GM12878 (cell line): ENCODE measurements around the gene KCNJ16. TPM values are rescaled to one million over a fixed set of nuclear protein-coding genes. Genes with fewer than 3 reads are reported as not detected.

Source experiments
- ATAC-seq: fragments of 200-7000 bp; cut with Tn5 transposase; 3 replicates; pipeline ENCODE4 v1.9.1; 2020; ENCODE audit warnings: mild to moderate bottlenecking, moderate library complexity
- BruUV-seq: library from RNA; stranded (reverse); fragments of 400-500 nt; replicated peaks from 2 replicates; lab custom pipeline; 2021; lab: Mats Ljungman, UMichigan
- CTCF ChIA-PET: fragments of 300-600 bp; sonication (Branson Sonifier 250); formaldehyde crosslinking; extraction: SDS; loops from one replicate; lab custom pipeline; 2021; ENCODE audit warnings: inconsistent platforms; lab: Yijun Ruan, JAX
- POLR2A ChIA-PET: fragments of 350-600 bp; formaldehyde crosslinking; extraction: SDS; loops from one replicate; lab custom pipeline; 2021; ENCODE audit warnings: inconsistent platforms; lab: Charles Lee
- RAD21 ChIA-PET: fragments of 300-600 bp; sonication (Branson Sonifier 250); formaldehyde crosslinking; loops from one replicate; lab custom pipeline; 2023; ENCODE audit warnings: antibody characterized with exemption; ENCODE audit not compliant: unreplicated experiment; lab: Charles Lee
- SMC1A ChIA-PET: fragments of 300-600 bp; sonication (Branson Sonifier 250); formaldehyde crosslinking; loops from one replicate; lab custom pipeline; 2023; ENCODE audit not compliant: unreplicated experiment, uncharacterized antibody; lab: Charles Lee
- DNase-seq: peaks from one replicate; pipeline ENCODE4 v3.0.0-alpha.2; 2011; ENCODE audit warnings: low read depth, low spot score
- FAIRE-seq: peaks from 3 replicates; lab custom pipeline; 2011; peaks lifted over from hg19 to GRCh38; lab: Jason Lieb, UNC
- H2AFZ ChIP-seq: 2 replicates; pipeline ENCODE4 v1.6.0; 2011; ENCODE audit warnings: low read depth, low read length, control low read depth; ENCODE audit not compliant: control insufficient read depth
- H3K27ac ChIP-seq: 2 replicates; pipeline ENCODE4 v1.5.1; 2011; ENCODE audit warnings: control low read depth; ENCODE audit not compliant: control insufficient read depth, insufficient read depth
- H3K27me3 ChIP-seq, 2 experiments: replicated peaks in 1 of 2; 2 replicates each; pipeline versions ENCODE4 v1.6.0 to v1.6.1; 2011; ENCODE audit warnings: low read length in 1 of 2; ENCODE audit not compliant: control insufficient read depth in 2 of 2, insufficient read depth in 2 of 2
- H3K36me3 ChIP-seq, 2 experiments: 2 replicates each; pipeline ENCODE4 v1.5.1; 2011; ENCODE audit warnings: low read length in 1 of 2; ENCODE audit not compliant: control insufficient read depth in 2 of 2, insufficient read depth in 2 of 2
- H3K4me1 ChIP-seq: 2 replicates; pipeline ENCODE4 v1.6.1; 2011; ENCODE audit warnings: mild to moderate bottlenecking, low read length, moderate library complexity, mixed read lengths; ENCODE audit not compliant: control insufficient read depth, insufficient read depth
- H3K4me2 ChIP-seq: 2 replicates; pipeline ENCODE4 v1.6.0; 2011; ENCODE audit warnings: control low read depth; ENCODE audit not compliant: control insufficient read depth, insufficient read depth
- H3K4me3 ChIP-seq: fragments of 200-600 bp; sonication (generic); 2 replicates; pipeline ENCODE4 v1.5.1; 2016
- H3K79me2 ChIP-seq: 2 replicates; pipeline ENCODE4 v1.6.0; 2011; ENCODE audit warnings: low read length; ENCODE audit not compliant: control insufficient read depth, insufficient read depth
- H3K9ac ChIP-seq: 2 replicates; pipeline ENCODE4 v1.8.0; 2011; ENCODE audit warnings: low read length, control low read depth, mixed read lengths; ENCODE audit not compliant: control insufficient read depth, insufficient read depth
- H3K9me3 ChIP-seq: replicated peaks from 3 replicates; pipeline ENCODE4 v1.5.1; 2011; ENCODE audit warnings: mild to moderate bottlenecking, low read length; ENCODE audit not compliant: control insufficient read depth, insufficient read depth
- H4K20me1 ChIP-seq: 2 replicates; pipeline ENCODE4 v1.6.0; 2011; ENCODE audit not compliant: control insufficient read depth, insufficient read depth
- ATF3 ChIP-seq: IDR thresholded peaks from 2 replicates; pipeline ENCODE4 v1.6.1; 2011; ENCODE audit warnings: low read depth, mild to moderate bottlenecking, low read length, moderate library complexity, borderline replicate concordance; ENCODE audit errors: extremely low read depth
- BCLAF1 ChIP-seq: fragments of 450-650 bp; IDR thresholded peaks from 2 replicates; pipeline ENCODE4 v1.6.1; 2017; ENCODE audit warnings: antibody characterized with exemption, mild to moderate bottlenecking, moderate library complexity
- BMI1 ChIP-seq: fragments of 450-650 bp; IDR thresholded peaks from 2 replicates; pipeline ENCODE4 v1.6.1; 2016; ENCODE audit warnings: mild to moderate bottlenecking, moderate library complexity, borderline replicate concordance
- E4F1 ChIP-seq: fragments of 450-650 bp; IDR thresholded peaks from 2 replicates; pipeline ENCODE4 v1.6.1; 2018; ENCODE audit warnings: borderline replicate concordance, mild to moderate bottlenecking; ENCODE audit not compliant: partially characterized antibody
- EP300 ChIP-seq, 2 experiments: fragments of 150-350 bp in 1 of 2; IDR thresholded peaks; 2 replicates each; pipeline ENCODE4 v1.6.1; 2011 to 2012; ENCODE audit warnings: low read depth in 2 of 2, low read length in 2 of 2, borderline replicate concordance in 1 of 2, improper control_type of control experiment in 1 of 2, inconsistent platforms in 1 of 2; ENCODE audit not compliant: control insufficient read depth in 1 of 2
- FOXM1 ChIP-seq: IDR thresholded peaks from 2 replicates; pipeline ENCODE4 v1.6.1; 2012; ENCODE audit warnings: low read depth, mild to moderate bottlenecking, inconsistent platforms, low read length, moderate library complexity
- IRF4 ChIP-seq: IDR thresholded peaks from 2 replicates; pipeline ENCODE4 v1.6.1; 2011; ENCODE audit warnings: low read depth, low read length
- LARP7 ChIP-seq: fragments of 450-650 bp; IDR thresholded peaks from 2 replicates; pipeline ENCODE4 v1.6.1; 2017; ENCODE audit warnings: mild to moderate bottlenecking
- REST ChIP-seq: IDR thresholded peaks from 2 replicates; pipeline ENCODE4 v1.6.1; 2012; ENCODE audit warnings: mild to moderate bottlenecking, low read depth, low read length
- TBL1XR1 ChIP-seq: IDR thresholded peaks from 2 replicates; pipeline ENCODE4 v1.6.1; 2012; ENCODE audit warnings: low read depth, low read length, improper control_type of control experiment
- TCF12 ChIP-seq: IDR thresholded peaks from 2 replicates; pipeline ENCODE4 v1.6.1; 2011; ENCODE audit warnings: low read depth, mild to moderate bottlenecking, low read length
- ZNF207 ChIP-seq: fragments of 450-650 bp; IDR thresholded peaks from 2 replicates; pipeline ENCODE4 v1.6.1; 2014; ENCODE audit warnings: antibody characterized with exemption, mild to moderate bottlenecking, borderline replicate concordance
- ZNF217 ChIP-seq: fragments of 450-650 bp; IDR thresholded peaks from 2 replicates; pipeline ENCODE4 v1.6.1; 2017; ENCODE audit warnings: antibody characterized with exemption, mild to moderate bottlenecking
- ZNF384 ChIP-seq: IDR thresholded peaks from 2 replicates; pipeline ENCODE4 v1.6.1; 2012; ENCODE audit warnings: low read depth, mild to moderate bottlenecking, low read length, improper control_type of control experiment, borderline replicate concordance
- WGBS: methylation state at CpG from one replicate; pipeline ENCODE4 v1.1.6; 2016; ENCODE audit warnings: low lambda C conversion rate; ENCODE audit not compliant: insufficient replicate concordance, insufficient coverage; ENCODE audit errors: missing lambda C conversion rate; 5-methylcytosine and 5-hydroxymethylcytosine counted together
- in situ Hi-C: fragments of 300-500 bp; cut with MboI; formaldehyde crosslinking; loops from 9 replicates; pipeline ENCODE4 v1.14.3; 2018; ENCODE audit warnings: mixed read lengths
- intact Hi-C: fragments of 100-400 bp; cut with micrococcal nuclease; formaldehyde crosslinking; loops from one replicate; pipeline ENCODE4 v1.14.2; 2022; ENCODE audit not compliant: unreplicated experiment
- polyA plus RNA-seq, 11 experiments: library from polyadenylated mRNA; depleted of rRNA in 4 of 11; unstranded in 6 of 11; stranded (reverse) in 5 of 11; fragments of >200 nt; fragmentation: Nextera tagmentation in 4 of 11; fragmentation: Illumina TruSeq in 1 of 11; extraction: Ambion mirVana in 4 of 11; extraction: Trizol in 1 of 11; gene quantifications; 1 replicate in 1 of 11; 2 replicates in 10 of 11; pipeline versions ENCODE4 v1.2.1 to v1.2.3, GENCODE V29; 2011 to 2016; ENCODE audit warnings: inconsistent platforms in 2 of 11, missing spikeins in 2 of 11, low read depth in 1 of 11
- total RNA-seq, 4 experiments: library from RNA; depleted of rRNA in 3 of 4; stranded (reverse); fragments of >200 nt in 3 of 4; fragmentation: Illumina TruSeq in 1 of 4; extraction: Trizol in 1 of 4; gene quantifications; 2 replicates each; pipeline versions ENCODE4 v1.2.1 to v1.2.3, GENCODE V29; 2013 to 2021

KCNJ16 gene
- total and polyA plus RNA-seq, 10 of the 15 experiments (the other 5 are each of a cell fraction or from before 2014, with no cell fraction given), result 0.08 to 0.24 (median 0.20) TPM; not detected in 7

GRCh38 chr17:70060415-70060814 is 14.6 kb upstream of the KCNJ16 start:
- FAIRE-seq, result no peak
- TF ChIP-seq REST (no peak), TCF12 (no peak), ATF3 (no peak), IRF4 (no peak), FOXM1 (no peak), ZNF207 (no peak), LARP7 (no peak), ZNF217 (no peak), TBL1XR1 (no peak), E4F1 (no peak), EP300 (IDR thresholded peaks at IDR 0.05; ENCODE audit: borderline replicate concordance in 1 of 2, control insufficient read depth in 1 of 2, low read depth in 2 of 2, low read length in 2 of 2) (no peak), BCLAF1 (no peak), BMI1 (no peak), ZNF384 (no peak)

More at GRCh38 chr17:70060415-70060814, 14.6 kb upstream of the KCNJ16 start:
- ATAC-seq (no peak), DNase-seq (no peak)
- no peak overlapping the region for H3K4me3 ChIP-seq
- H3K9ac ChIP-seq, result no peak overlapping the region
- in situ Hi-C loops (no loop called here), intact Hi-C loops (no loop called here)
- ChIA-PET RAD21 (no interaction called here), CTCF (no interaction called here), POLR2A (no interaction called here), SMC1A (interaction anchor here (1.2 kb wide), 1 partner anchor 72 kb away, joined by 3 read pairs; no protein-coding TSS in a partner anchor)
- no peaks in the 10 kb centered on the region for H3K79me2 ChIP-seq
- no peak overlapping the region for H2AFZ ChIP-seq
- no TSS peak for BruUV-seq
- no peak overlapping the region for H3K4me2 ChIP-seq
- H3K27ac ChIP-seq, result no peak overlapping the region
- no peaks in the 10 kb centered on the region for H3K36me3 ChIP-seq
- H3K27me3 ChIP-seq, result no peaks in the 10 kb centered on the region
- H4K20me1 ChIP-seq, result no peaks in the 10 kb centered on the region
- 34% methylated on average over 2 of the region's 2 CpGs for WGBS
- H3K4me1 ChIP-seq, result no peaks in the 10 kb centered on the region
- H3K9me3 ChIP-seq, result no peaks in the 10 kb centered on the region
